Stimulated activated CD4-positive, alpha-beta T cell treated with anti-CD3 and anti-CD28 coated beads, Interleukin-1b, Interleukin-23, amount 100 ng/mL, for 48 hours (primary cell): ENCODE results near the gene ANKRD44.

Source experiments
- DNase-seq: peaks from one replicate; pipeline ENCODE4 v3.0.0-alpha.2; 2020

ANKRD44 gene

GRCh38 chr2:197286805-197287595 lies 23.6 kb downstream of the ANKRD44 start:
- DNase-seq, result peak; percentile 57

DNA sequence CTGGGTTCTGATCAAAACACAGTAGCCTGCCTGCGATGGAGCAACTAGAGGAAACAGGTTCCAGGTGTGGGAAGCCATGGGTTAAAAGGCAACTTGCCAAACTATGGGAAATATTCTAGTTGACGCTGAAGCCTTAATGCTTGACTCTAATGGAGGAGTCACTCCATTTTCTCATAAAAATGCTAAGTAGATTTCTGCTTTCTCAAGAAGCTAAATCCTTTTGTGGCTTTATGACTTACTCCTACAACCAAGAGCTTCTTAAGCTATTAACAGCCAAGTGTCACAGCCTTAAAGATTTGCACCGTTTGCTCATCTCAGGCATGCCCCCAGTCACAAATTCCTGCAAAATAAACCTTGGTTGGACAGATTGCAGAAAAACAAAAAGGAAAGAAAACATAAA lies 25.2 kb downstream of the ANKRD44 start:
- no peak for DNase-seq

- no peak for DNase-seq
Measured at GRCh38 chr2:197284956-197285355, 25.6 kb downstream of the ANKRD44 start.

- DNase-seq, result no peak
Measured at GRCh38 chr2:197281421-197281820, 29.2 kb downstream of the ANKRD44 start.

GRCh38 chr2:197280015-197280702 lies 30.4 kb downstream of the ANKRD44 start:
- no peak for DNase-seq

DNA sequence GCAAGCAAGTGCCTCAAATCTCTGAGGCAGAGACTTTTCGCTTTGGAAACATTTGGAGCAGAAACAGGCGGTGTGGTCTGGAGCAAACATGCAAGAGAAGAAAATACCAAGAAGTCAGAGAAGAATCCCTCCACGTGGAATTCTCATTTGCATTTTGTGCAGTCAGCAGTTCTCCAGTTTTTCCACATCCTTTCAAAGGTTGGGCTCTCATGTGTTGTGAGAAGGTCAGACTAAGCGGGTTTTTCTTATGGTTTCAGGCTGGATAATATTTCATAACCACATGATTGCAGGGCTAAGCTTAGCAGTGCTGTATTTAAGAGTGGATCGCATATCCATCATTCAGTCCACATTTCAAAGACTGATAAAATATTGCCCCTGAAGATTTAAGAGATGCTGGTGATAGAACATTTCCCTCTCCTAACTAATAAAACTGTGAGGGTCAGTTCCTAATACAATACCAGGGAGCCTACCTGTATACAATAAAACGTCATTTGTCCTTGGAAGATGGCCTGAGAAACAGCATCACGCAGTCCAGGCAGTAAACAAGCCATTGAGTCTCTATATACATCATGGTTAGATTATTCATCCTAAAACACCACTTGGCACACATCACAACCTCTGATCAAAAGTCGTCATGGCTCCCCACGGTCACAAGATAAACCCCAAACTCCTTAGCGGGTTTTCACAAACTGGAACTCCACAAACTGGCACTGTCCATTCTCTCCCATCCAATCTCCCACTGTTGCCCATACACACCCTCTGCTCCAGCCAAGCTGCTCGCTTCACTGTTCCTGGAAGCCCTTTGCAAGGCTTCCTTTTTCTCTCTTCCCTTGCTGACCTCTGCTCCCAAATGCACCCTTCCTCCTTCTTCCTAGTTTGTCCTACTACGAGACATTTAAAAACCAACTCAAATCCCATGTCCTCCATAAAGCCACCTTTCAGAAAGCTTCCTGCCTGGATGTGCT lies 31.5 kb downstream of the ANKRD44 start:
- no peak for DNase-seq

DNA sequence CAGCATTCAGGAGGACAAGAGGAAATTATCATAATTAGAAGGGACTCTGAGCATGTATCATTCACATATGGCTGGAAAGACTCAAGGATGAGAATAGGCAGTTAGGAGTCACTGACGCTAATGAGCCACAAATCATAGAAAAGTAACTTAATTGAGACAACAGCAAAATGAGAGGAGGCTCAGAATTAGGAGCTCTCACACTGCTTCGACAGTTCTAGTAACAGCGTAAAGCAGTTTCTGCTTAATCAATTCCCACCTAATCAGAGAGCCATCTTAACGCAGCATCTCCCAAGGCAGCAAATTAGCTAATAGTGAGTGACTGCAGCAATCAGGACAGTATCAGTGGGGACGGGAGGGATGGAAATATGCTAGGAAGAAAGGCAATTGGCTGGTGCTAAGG lies 32.8 kb downstream of the ANKRD44 start:
- no peak for DNase-seq

GRCh38 chr2:197276156-197276555 lies 34.4 kb downstream of the ANKRD44 start:
- no peak for DNase-seq

DNA sequence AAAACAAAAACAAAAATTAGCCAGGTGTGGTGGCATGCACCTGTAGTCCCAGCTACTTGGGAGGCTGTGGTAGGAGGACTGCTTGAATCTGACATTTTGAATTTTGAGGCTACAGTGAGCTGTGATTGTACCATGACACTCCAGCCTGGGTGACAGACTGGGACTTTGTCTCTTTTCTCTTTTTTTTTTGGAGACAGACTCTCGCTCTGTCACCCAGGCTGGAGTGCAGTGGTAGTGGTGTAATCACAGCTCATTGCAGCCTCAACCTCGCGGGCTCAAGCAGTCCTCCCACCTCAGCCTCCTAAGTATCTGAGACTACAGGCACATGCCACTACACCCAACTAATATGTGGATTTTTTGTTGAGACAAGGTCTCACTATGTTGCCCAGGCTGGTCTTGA lies 35.6 kb downstream of the ANKRD44 start:
- DNase-seq, result no peak

DNA sequence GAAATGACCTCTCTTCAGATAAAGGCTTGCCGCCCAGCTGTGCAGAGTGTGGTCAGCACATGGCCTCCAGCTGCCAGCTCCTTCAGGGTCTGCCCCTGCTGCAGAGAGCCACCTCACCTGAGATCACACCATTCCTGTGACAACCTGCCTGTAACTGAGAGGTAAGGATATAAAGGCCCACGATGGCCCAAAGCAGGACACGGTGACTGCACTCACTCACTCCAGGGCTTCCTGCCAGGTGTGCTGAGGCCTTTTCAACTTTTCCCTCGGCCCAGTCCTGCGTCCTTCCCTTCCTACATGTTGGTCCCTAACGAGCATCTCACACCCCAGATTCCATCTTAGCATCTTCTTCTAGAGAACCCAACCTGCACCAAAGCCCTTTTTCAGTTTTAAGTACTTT lies 36.2 kb downstream of the ANKRD44 start:
- DNase-seq, result no peak

DNA sequence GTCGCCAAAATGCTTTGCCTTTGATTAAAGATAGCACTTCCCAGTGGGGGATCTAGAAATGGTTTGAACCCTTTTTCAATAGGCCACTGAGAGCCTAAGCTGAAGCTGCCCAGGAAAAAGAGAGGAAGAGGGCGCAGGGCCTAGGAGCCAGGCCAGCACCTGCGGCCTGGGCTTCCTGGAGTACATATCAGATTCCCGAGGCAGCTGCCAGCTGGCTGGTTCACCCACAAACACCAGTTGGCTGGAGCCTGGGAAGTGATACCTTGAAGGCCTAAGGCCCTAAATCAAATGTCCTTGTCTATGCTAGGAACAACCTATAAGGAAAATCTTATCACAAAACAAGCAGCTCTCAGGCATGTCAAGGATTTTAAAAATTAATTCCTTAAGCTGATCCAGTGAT lies 37.1 kb downstream of the ANKRD44 start:
- no peak for DNase-seq

- no peak for DNase-seq
Measured at GRCh38 chr2:197270601-197271000, 40.0 kb downstream of the ANKRD44 start.

DNA sequence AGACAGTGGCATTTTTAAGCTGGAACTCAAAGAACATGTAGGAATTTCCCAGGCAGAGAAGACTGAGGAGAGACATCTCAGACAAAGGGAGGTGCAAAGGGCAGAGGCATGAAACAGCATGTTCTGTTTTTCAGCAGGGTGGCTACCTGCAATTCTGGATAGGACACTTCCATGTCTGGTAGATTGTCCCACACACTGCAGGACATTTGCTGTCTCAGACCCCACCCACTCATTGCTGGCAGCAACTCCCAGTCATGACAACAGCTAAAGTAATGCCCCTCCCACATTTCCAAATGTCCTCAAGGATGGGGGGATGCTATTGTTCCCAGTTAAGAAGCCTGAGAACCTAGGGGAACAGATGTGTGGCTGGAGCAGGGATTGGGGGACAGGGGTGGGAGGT lies 40.8 kb downstream of the ANKRD44 start:
- no peak for DNase-seq

- no peak for DNase-seq
Measured at GRCh38 chr2:197268786-197269584, 41.6 kb downstream of the ANKRD44 start.

DNA sequence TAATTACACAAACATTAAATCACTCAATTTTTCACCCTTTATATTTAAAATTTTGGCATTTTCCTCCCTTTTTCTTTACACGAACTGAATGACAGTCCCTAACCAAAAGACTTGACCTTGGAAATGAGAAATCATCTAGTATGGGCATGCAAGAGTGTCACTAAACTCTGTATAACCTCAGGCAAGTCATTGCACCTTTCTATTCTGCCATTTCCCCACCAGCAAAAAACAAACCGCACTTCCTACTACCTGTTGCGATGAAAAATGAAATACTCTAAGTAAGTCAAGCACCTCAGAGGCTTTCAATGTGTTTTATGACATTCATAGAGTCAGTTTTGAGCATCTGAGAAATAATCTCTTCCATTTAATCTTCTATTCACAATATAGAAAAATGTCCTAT lies 44.1 kb downstream of the ANKRD44 start:
- no peak for DNase-seq

GRCh38 chr2:197265924-197266323 lies 44.7 kb downstream of the ANKRD44 start:
- DNase-seq, result no peak

DNA sequence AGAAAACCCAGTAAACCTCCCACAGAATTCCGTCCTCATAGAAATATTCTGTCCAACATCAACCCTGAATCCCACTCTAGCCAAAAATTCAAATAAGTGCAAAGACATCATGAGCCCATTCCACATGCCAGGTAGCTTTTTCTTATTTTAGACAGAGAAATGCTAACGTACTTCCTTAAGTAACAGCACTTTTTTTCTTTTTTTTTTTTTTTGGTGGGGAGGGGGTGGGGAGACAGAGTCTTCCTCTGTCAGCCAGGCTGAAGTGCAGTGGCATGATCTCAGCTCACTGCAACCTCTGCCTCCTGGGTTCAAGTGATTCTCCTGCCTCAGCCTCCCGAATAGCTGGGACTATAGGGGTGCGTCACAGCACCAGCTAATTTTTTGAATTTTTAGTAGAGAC lies 45.5 kb downstream of the ANKRD44 start:
- no peak for DNase-seq

DNA sequence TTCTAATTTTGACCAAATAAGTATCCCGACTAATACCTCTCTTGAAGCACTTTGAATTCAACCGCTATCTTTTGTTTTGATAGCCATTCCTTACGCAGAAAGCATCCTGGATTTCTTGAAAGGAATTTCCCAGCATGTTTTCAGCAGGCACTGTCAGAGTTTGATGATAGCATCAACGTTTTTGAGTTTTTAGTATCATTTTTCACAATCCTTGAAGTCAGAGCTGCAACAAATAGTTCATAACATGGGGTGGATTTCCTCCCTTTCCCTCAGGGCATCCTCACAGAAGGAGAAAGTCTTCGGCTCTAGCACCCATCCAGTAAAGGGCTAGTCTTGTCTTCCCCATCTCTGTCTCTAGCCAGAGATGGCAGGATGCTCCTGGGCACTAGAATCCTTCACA lies 46.2 kb downstream of the ANKRD44 start:
- no peak for DNase-seq

DNA sequence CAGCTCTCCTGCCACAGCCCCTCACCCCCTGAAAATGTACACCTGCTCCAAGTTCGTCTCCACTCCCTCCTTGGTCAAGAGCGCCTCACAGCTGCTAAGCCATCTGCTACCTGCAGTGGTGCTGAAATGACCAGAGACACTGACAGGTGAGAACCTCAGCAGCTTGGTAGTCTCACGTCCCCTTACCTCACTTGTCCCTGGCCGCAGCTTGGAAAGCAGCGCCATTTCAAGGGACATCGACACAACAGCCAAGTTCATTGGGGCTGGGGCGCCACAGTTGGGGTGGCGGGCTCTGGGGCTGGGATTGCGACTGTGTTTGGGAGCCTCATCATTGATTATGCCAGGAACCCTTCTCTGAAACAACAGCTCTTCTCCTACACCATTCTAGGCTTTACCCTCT lies 47.5 kb downstream of the ANKRD44 start:
- no peak for DNase-seq

DNA sequence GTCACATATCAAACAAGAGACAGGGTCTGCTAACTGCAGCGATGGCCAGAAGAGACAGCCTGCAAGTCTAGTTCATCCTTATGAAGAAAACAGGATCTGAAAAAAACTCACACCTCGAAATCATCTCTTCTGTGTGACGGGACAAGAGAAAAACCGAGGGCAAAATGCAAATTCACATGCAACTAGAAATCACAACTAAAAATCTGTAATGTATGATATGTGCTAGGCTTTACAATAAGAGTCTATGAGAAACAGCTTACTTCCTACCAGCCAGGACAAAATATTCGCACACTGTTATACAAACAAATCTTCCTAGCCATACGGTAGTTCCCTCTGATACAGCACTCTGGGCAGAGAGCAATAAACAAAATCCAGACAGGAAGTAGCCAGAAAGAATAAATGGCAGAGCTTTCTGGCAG lies 48.8 kb downstream of the ANKRD44 start:
- no peak for DNase-seq

DNA sequence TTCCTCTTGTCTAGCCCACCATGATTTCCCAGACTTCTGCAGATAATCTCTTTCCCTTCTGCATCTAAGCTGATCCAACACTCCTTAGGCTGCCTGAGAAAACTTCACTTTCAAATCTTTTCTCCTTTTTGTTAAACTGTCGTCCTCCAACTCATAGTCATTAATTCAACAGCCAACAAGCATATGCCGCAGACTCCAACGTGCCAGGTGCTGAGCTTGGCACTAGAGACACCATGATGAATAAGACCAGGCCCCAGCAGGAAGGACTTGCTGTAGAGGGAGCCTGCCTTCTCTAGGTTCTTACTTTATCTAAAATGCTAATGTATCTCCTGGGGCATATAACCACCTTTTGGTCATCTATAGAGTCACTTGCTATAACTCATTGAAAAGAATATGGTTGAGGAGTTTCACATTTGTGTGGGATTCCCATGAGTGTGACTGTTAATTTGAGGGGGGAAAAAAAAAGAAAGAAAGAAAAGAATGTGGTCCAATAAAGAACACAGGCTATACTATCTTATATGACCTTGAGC lies 51.0 kb downstream of the ANKRD44 start:
- no peak for DNase-seq

DNA sequence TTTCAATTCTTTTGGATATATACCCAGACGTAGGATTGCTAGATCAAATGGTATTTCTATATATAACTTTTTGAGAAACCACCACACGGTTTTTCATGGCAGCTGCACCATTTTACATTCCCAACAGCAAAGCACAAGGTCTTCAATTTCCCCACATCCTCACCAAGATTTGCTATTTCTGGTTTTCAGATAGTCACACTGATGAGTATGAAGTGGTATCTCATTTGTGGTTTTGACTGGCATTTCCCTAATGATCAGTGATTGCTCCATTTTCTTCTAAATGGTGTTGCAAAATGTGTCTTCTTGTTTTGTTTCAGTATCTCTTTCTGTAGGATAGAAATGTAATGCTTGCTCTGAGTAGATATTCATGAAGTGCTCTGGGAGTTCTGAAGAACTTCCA lies 52.0 kb downstream of the ANKRD44 start:
- no peak for DNase-seq
